ENCODE measurements around the gene SPATC1L. TPM values are rescaled to one million over a fixed set of nuclear protein-coding genes. Genes with fewer than 3 reads are reported as not detected.

SPATC1L gene
- total and polyA plus RNA-seq, 2 donors (not counting 3 experiments of a cell fraction or from before 2014, with no cell fraction given), result 11.5 to 15.3 TPM

DNA sequence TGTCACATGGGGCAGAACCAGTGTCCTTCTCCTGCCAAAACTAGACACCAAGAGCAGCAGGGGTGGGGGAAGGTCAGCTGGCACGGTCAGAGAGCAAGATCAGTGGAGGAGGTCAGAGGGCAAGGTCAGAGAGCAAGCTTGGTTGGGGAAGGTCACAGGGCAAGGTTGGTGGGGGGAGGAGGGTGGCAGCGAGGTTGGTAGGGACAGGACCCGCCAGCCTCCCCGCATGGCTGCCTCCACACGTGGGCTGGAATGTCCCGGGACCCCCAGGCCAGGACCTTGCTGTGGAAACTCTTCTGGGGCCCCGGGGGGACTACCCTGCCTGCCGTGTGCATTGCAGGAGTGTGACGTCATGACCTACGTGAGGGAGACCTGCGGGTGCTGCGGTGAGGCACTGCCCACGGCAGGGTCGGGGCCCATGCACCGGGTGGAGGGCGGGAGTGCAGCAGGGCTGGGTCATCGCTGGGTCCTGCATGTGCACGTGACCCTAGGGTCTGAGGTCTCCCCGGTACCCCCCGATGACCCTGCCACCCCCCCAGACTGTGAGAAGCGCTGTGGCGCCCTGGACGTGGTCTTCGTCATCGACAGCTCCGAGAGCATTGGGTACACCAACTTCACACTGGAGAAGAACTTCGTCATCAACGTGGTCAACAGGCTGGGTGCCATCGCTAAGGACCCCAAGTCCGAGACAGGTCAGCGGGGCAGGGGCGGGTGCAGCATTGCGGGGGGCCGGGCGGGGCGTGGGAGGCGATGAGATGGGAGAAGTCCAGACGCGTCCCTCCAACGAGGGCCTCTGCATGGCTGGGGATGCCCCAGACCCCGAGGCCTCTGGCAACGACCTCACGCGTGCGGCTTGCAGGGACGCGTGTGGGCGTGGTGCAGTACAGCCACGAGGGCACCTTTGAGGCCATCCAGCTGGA lies 59.1 kb downstream of the SPATC1L start:
- dilution Hi-C loops (cut with MboI; ENCODE audit: extremely low pct_ligation_motif_present, low sequenced_read_pairs), result no loop called here
- POLR2A ChIA-PET, result no interaction called here
- BruUV-seq (replicated peaks), result no TSS peak

More for the DNA sequence above, 59.1 kb downstream of the SPATC1L start:
- FAIRE-seq, result no peak
- Histone ChIP-seq H3K9me3 (replicated peaks; ENCODE audit: control insufficient read depth, insufficient read depth, low read length) (no peaks in the 10 kb centered on the region), H4K20me1 (replicated peaks; ENCODE audit: control insufficient read depth, extremely low read depth, insufficient read depth, low read length) (no peaks in the 10 kb centered on the region), H3K9ac (replicated peaks; ENCODE audit: extremely low read depth, insufficient read depth, low read length) (no peak overlapping the region), H2AFZ (ENCODE audit: low read depth, low read length) (no peak overlapping the region), H3K27me3 (ENCODE audit: control insufficient read depth in 2 of 2, insufficient read depth in 2 of 2, low read length in 2 of 2) (no peaks in the 10 kb centered on the region), H3K4me1 (ENCODE audit: control insufficient read depth, extremely low read depth, insufficient read depth, low read length) (no peaks in the 10 kb centered on the region), H3K4me2 (ENCODE audit: insufficient read depth, low read length) (no peak overlapping the region), H3K9me1 (replicated peaks; ENCODE audit: control insufficient read depth, extremely low read depth, insufficient read depth, low read length) (no peaks in the 10 kb centered on the region), H3K79me2 (ENCODE audit: control insufficient read depth, insufficient read depth, low read length) (no peaks in the 10 kb centered on the region), H3K27ac (ENCODE audit: insufficient read depth, low read depth, low read length) (no peak overlapping the region), H3K36me3 (ENCODE audit: control insufficient read depth in 2 of 2, extremely low read depth in 1 of 2, insufficient read depth in 2 of 2, low read length in 2 of 2) (no peaks in the 10 kb centered on the region), H3K4me3 (replicated peaks in 1 of 3; ENCODE audit: insufficient read depth in 1 of 3, low read depth in 1 of 3, low read length in 3 of 3) (no peak overlapping the region)
- CTCF ChIA-PET, result no interaction called here
- TF ChIP-seq, protein P1, sequence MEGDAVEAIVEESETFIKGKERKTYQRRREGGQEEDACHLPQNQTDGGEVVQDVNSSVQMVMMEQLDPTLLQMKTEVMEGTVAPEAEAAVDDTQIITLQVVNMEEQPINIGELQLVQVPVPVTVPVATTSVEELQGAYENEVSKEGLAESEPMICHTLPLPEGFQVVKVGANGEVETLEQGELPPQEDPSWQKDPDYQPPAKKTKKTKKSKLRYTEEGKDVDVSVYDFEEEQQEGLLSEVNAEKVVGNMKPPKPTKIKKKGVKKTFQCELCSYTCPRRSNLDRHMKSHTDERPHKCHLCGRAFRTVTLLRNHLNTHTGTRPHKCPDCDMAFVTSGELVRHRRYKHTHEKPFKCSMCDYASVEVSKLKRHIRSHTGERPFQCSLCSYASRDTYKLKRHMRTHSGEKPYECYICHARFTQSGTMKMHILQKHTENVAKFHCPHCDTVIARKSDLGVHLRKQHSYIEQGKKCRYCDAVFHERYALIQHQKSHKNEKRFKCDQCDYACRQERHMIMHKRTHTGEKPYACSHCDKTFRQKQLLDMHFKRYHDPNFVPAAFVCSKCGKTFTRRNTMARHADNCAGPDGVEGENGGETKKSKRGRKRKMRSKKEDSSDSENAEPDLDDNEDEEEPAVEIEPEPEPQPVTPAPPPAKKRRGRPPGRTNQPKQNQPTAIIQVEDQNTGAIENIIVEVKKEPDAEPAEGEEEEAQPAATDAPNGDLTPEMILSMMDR (IDR thresholded peaks at IDR 0.05; ENCODE audit: extremely low read depth in 1 of 2, insufficient read depth in 1 of 2, low read depth in 1 of 2, low read length in 2 of 2), result no peak
- TF ChIP-seq POLR2A (IDR thresholded peaks at IDR 0.05; ENCODE audit: low read depth, low read length) (no peak), GATA2 (IDR thresholded peaks at IDR 0.05; ENCODE audit: insufficient read depth, insufficient read length, low read depth, low read length) (no peak), FOS (IDR thresholded peaks at IDR 0.05; ENCODE audit: borderline replicate concordance, insufficient read depth, low read length) (no peak), EZH2 (IDR thresholded peaks at IDR 0.05; ENCODE audit: borderline replicate concordance, low read depth, low read length, severe bottlenecking) (no peak), JUN (IDR thresholded peaks at IDR 0.05; ENCODE audit: borderline replicate concordance, insufficient read depth, insufficient read length, low read depth) (no peak)
- TF ChIP-seq, protein P2, sequence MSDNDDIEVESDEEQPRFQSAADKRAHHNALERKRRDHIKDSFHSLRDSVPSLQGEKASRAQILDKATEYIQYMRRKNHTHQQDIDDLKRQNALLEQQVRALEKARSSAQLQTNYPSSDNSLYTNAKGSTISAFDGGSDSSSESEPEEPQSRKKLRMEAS (IDR thresholded peaks at IDR 0.05; ENCODE audit: insufficient read depth, insufficient read length), result no peak
- intact Hi-C loops (cut with micrococcal nuclease), result no loop called here
- no peak for DNase-seq (ENCODE audit: low read depth, low spot score)
